ENCODE data around the gene NPLOC4. TPM values are rescaled to one million over a fixed set of nuclear protein-coding genes. Genes with fewer than 3 reads are reported as not detected.
"Not testable (repeated sequence)": the region's sequence is repeated elsewhere in the genome, so short reads cannot be mapped to it uniquely, and the experiment has no call there.

Gene NPLOC4
- total RNA-seq, 1 donor = 46.5 TPM

DNA sequence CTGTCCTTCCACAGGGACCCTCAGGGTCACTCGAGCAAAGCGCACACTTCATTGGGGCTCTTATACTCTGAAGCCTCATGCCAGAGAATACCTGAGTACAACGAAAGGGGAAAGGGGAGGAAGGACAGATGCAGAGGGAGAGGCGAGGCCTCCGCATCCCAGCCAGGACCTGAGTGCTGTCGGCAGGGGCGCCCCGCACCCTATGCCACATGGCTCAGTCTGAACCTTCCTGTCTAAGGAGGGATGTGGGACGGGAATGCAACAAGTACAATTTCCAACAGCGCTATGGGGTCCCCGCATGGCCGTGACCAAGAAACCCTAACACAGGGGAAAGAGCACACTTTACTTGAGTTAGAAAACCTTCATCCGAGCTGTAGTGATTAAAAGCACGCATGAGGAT lies 44.9 kb downstream of the NPLOC4 start:
- H3K4me1 ChIP-seq (ENCODE audit: insufficient read depth, low read length) = peaks cover under 1% of the 10 kb centered on the region
- no peaks in the 10 kb centered on the region for H3K9me3 ChIP-seq (ENCODE audit: low read depth, low read length)
- H3K27me3 ChIP-seq (ENCODE audit: insufficient read depth, low read length) = no peaks in the 10 kb centered on the region
- H3K4me3 ChIP-seq (ENCODE audit: low read length) = no peak overlapping the region

DNA sequence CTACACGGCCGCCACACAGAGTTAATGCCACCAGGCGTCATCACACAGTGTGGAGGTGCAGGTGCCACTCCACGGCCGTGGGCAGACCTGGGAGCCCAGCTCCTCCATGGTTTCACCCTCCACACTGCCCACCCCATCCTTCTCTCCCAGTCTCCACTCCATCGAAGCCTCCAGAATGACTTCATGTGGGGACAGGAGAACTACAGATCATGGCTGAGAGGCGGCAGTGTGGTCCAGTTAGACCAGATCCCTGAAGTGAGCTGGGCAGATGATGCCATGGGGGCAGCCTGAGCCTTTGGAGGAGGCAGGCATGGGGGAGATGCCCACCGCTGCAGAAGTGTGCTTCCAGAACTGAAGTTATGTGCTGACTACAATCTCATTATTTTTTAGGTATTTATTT lies 46.8 kb downstream of the NPLOC4 start:
- Histone ChIP-seq H3K27me3 (ENCODE audit: insufficient read depth, low read length) (no peaks in the 10 kb centered on the region), H3K9me3 (ENCODE audit: low read depth, low read length) (no peaks in the 10 kb centered on the region), H3K4me3 (ENCODE audit: low read length) (no peak overlapping the region), H3K4me1 (ENCODE audit: insufficient read depth, low read length) (no peaks in the 10 kb centered on the region)

DNA sequence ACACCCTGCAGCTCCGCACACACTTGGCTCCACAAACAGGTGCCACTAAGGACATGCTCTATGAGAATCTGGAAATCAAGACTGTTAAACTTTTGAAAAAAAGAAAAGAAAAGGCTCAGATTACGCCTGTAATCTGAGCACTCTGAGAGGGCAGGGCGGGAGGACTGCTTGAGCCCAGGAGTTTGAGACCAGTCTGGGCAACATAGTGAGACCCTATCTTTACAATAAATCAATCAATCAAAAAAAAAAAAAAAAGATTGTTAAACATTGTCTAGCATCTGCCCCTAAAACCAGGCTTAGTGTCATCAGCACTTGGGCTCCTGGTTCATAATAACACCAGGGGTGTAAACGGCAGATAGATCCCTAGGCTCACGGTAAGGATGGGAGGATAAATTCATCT lies 47.3 kb downstream of the NPLOC4 start:
- Histone ChIP-seq H3K9me3 (ENCODE audit: low read depth, low read length) (no peaks in the 10 kb centered on the region), H3K4me3 (ENCODE audit: low read length) (no peak overlapping the region), H3K4me1 (ENCODE audit: insufficient read depth, low read length) (no peaks in the 10 kb centered on the region), H3K27me3 (ENCODE audit: insufficient read depth, low read length) (no peaks in the 10 kb centered on the region)

DNA sequence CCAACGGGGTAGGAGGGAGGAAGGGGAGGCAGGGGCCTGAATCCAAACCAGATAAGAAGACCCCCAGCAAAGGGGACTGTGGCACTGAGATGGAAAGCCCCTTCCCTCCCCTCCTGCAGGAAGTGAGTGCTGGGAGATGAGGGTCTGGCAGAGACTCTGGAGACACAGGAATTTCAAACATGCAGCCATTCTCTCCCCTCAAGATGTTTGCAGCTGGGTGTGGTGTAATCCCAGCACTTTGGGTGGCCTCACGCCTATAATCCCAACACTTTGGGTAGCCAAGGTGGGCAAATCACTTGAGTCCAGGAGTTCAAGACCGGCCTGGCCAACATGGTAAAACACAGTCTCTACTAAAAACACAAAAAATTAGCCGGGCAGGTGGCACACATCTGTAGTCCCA lies 50.8 kb downstream of the NPLOC4 start:
- Histone ChIP-seq H3K4me3 (ENCODE audit: low read length) (no peak overlapping the region), H3K27me3 (ENCODE audit: insufficient read depth, low read length) (no peaks in the 10 kb centered on the region), H3K4me1 (ENCODE audit: insufficient read depth, low read length) (no peaks in the 10 kb centered on the region), H3K9me3 (ENCODE audit: low read depth, low read length) (no peaks in the 10 kb centered on the region)

DNA sequence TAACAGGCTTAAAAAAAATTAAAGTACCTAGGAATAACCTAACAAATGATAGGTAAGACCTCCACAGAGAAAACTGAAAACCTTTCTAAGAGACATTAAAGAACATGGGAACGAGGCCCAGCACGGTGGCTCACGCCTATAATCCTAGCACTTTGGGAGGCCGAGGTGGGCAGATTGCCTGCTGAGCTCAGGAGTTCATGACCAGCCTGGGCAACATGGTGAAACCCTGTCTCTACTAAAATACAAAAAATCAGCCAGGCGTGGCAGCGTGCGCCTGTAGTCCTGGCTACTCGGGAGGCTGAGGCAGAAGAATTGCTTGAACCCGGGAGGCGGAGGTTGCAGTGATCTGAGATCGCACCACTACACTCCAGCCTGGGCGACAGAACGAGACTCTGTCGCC lies 52.1 kb downstream of the NPLOC4 start:
- H3K4me3 ChIP-seq (ENCODE audit: low read length); H3K4me1 ChIP-seq (ENCODE audit: insufficient read depth, low read length); H3K27me3 ChIP-seq (ENCODE audit: insufficient read depth, low read length); H3K9me3 ChIP-seq (ENCODE audit: low read depth, low read length): not testable (repeated sequence)

DNA sequence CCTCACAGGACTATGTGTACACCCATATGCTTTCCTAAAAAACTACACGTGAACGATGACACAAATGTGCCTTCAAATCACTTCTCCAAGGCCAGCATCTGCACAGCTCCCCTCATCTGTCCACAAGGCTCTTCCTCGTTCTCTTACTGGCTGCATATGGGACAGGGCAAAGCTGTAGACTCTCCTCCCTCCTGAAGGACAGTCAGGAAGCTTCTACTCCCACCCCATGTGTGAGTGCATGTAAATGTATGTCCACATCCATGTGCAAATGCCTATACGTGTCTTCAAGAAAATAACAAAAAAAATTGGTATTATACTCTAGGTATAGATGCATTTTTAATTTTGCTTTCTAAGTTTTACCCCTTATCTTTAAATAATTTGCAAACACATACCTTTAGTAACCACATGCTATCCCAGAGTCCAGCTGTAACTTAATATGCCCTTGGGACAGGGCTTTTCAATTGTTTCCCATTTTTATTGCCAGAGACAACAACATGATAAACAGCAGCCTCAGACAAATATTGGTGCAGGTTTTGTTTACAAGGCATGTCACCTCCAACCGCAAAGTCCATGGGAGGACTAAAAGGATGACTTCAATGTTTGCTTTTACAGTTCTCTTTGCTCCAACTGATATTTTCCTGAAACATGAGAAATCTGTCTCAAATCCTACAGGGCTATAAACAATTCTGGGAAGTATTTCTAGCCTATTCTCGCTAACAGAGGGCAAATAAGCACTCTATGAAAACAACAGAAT lies 53.1 kb downstream of the NPLOC4 start:
- H3K9me3 ChIP-seq (ENCODE audit: low read depth, low read length) = no peaks in the 10 kb centered on the region
- no peaks in the 10 kb centered on the region for H3K27me3 ChIP-seq (ENCODE audit: insufficient read depth, low read length)
- H3K4me1 ChIP-seq (ENCODE audit: insufficient read depth, low read length) = no peaks in the 10 kb centered on the region
- no peak overlapping the region for H3K4me3 ChIP-seq (ENCODE audit: low read length)

DNA sequence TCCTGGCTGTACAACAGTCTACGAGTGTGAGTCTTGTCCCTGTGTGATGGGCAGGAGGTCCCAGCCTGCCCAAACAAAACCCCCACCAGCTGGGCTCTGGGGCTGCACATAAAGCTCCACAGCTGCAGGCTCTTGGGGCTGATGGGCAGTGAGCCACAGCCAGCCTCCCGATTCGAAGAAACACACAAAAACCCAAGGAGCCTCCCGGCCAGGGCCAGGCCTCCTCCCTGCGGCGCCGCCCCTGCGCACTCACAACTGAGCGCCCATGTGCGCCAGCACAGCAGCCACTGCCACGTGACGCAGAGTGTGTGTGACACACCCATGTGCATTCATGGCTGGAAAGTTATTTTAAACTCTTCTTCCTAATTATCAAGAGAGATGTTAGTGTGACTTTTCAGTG lies 54.2 kb downstream of the NPLOC4 start:
- Histone ChIP-seq H3K4me1 (ENCODE audit: insufficient read depth, low read length) (peaks cover 5% of the 10 kb centered on the region), H3K27me3 (ENCODE audit: insufficient read depth, low read length) (no peaks in the 10 kb centered on the region), H3K9me3 (ENCODE audit: low read depth, low read length) (no peaks in the 10 kb centered on the region), H3K4me3 (ENCODE audit: low read length) (no peak overlapping the region)

DNA sequence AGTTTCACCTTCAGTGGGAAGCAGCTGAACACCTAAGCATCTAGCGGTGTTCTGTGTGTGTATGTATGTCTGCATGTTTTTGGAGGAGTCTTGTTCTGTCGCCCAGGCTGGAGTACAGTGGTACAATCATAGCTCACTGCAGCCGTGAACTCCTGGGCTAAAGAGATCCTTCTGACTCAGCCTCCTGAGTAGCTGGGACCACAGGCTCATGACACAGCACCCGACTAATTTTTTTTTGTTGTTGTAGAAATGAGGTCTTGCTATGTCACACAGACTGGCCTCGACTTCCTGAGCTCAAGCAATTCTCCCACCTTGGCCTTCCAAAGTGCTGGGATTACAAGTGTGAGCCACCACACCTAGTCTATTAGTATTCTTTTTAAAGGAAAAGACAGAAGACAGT lies 54.6 kb downstream of the NPLOC4 start:
- H3K4me3 ChIP-seq (ENCODE audit: low read length) = no peak overlapping the region
- no peaks in the 10 kb centered on the region for H3K27me3 ChIP-seq (ENCODE audit: insufficient read depth, low read length)
- H3K4me1 ChIP-seq (ENCODE audit: insufficient read depth, low read length) = peaks cover 9% of the 10 kb centered on the region
- H3K9me3 ChIP-seq (ENCODE audit: low read depth, low read length) = no peaks in the 10 kb centered on the region

DNA sequence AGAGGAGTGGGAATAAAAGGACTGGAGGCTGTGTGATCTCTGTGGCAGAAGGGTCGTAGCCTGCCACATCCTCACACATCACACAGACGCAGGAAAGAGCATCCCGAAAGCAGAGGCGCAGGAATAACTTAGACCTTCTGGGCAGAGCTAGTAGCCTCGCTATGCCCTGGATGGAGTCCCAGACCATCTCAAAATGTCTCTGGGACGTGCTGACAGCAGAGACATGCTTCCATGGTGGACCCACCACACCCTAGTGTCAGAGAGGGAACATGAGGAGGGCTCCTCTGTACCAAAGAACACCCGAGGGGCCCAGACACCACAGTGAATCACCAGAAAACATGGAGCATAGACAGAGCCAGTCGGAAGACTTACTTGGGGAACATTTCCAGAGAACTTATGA lies 55.2 kb downstream of the NPLOC4 start:
- Histone ChIP-seq H3K27me3 (ENCODE audit: insufficient read depth, low read length) (no peaks in the 10 kb centered on the region), H3K4me3 (ENCODE audit: low read length) (no peak overlapping the region), H3K4me1 (ENCODE audit: insufficient read depth, low read length) (peaks cover 9% of the 10 kb centered on the region), H3K9me3 (ENCODE audit: low read depth, low read length) (no peaks in the 10 kb centered on the region)

DNA sequence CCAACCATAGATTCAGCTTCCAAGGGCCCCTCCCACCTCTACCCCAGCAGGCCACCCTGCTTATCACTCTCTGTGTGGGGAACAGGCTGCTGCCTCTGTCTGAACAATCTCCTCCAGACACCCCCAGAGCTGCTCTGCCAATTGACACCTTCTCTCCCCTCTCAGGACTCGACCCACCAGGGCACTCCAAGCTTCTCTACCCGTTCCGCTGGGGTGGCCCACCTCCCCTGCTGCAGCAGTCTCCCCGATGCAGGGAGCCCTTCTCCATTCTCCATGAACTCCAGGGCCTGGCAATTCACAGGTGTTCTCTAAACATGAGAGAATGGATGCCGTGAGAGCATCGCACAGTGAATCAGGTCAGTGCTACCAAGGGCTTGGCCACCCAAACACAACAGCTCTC lies 56.4 kb downstream of the NPLOC4 start:
- H3K4me1 ChIP-seq (ENCODE audit: insufficient read depth, low read length) = peaks cover 9% of the 10 kb centered on the region

DNA sequence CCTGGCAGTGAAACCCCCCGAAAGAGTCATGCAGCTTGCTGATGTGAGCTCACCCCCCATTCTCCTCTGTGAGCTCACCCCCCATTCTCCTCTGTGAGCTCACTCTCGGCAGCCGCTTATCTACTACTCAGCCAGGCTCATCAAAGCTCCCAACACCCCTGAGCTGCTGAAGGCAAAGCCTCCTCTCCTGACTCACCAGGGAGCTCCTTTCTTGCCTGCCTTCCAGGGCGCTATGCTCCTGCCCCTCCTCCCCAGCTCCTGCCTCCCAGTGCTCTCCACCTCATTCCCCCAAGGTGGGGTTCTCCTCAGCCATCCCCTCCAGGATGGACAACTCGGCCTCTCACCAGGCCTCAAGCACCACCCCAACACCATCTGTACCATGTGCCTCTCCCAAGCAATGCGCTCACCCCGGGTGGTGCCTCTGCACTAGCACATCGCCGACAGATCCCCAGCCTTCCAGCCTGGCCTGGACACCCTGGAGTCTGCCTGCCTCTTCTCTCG lies 57.0 kb downstream of the NPLOC4 start:
- H3K4me3 ChIP-seq (ENCODE audit: low read length) = no peak overlapping the region
- no peaks in the 10 kb centered on the region for H3K27me3 ChIP-seq (ENCODE audit: insufficient read depth, low read length)
- no peaks in the 10 kb centered on the region for H3K9me3 ChIP-seq (ENCODE audit: low read depth, low read length)
- H3K4me1 ChIP-seq (ENCODE audit: insufficient read depth, low read length) = peaks cover 9% of the 10 kb centered on the region

More for the DNA sequence above, 56.4 kb downstream of the NPLOC4 start:
- no peak overlapping the region for H3K4me3 ChIP-seq (ENCODE audit: low read length)
- H3K9me3 ChIP-seq (ENCODE audit: low read depth, low read length) = no peaks in the 10 kb centered on the region
- no peaks in the 10 kb centered on the region for H3K27me3 ChIP-seq (ENCODE audit: insufficient read depth, low read length)

DNA sequence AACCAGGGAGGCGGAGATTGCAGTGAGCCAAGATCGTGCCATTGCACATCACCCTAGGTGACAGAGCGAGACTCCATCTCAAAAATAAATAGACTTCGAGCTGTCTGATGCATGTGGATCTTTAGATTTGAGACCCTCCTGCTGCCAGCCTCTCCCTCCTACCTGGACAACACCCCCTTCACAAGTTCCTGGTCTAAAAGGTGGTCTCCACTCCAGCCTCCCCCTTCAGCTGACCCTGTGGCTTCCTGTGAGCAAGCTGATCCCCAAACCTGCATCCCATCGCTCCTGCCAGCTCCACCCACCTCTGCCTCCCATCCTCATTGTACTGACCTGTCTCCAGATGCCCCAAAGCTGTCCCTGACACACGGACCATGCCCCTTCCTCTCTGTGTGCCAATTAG lies 57.6 kb downstream of the NPLOC4 start:
- H3K4me1 ChIP-seq (ENCODE audit: insufficient read depth, low read length) = peaks cover 9% of the 10 kb centered on the region
- no peaks in the 10 kb centered on the region for H3K27me3 ChIP-seq (ENCODE audit: insufficient read depth, low read length)
- H3K4me3 ChIP-seq (ENCODE audit: low read length) = no peak overlapping the region
- H3K9me3 ChIP-seq (ENCODE audit: low read depth, low read length) = no peaks in the 10 kb centered on the region

DNA sequence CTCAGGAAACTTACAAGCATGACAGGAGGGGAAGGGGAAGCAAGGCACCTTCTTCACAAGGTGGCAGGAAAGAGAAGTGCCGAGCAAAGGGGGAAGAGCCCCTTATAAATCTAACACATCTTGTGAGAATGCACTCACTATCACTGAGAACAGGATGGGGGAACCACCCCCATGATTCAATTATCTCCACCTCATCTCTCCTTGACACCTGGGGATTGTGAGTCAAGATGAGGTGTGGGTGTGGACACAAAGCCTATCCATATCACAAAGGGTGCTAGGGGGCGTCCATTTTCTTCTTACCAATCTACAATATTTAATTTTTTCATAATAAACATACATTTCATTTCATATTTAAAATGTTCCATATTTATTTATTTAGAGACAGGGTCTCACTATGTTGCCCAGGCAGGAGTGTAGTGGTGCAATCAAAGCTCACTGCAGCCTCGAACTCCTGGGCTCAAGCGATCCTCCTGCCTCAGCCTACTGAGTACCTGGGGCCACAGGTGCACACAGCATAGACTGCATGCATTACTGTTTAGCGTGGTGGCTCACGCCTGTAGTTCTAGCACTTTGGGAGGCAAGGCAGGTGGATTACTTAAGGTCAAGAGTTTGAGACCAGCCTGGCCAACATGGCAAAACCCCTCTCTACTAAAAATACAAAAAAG lies 58.2 kb downstream of the NPLOC4 start:
- Histone ChIP-seq H3K27me3 (ENCODE audit: insufficient read depth, low read length) (no peaks in the 10 kb centered on the region), H3K9me3 (ENCODE audit: low read depth, low read length) (no peaks in the 10 kb centered on the region), H3K4me1 (ENCODE audit: insufficient read depth, low read length) (peaks cover 9% of the 10 kb centered on the region), H3K4me3 (ENCODE audit: low read length) (no peak overlapping the region)

DNA sequence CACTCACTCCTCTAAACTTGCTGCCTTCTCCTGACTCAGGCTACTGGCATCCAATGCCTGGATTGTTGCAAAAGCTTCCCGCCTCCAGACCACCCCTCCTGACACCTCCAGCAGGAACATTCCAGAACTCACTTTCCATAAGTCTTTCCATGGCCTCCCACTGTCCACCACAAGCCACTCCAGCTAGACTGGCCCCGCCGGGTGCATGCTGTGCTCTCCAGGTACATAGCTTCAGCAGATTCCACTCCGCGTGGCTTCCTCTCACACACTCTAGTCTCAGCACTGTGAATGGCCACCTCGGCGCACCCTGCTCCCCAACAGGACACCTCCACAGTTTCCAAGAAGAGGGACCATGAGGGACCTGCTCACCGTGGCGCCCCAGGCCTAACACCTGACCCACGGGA lies 58.9 kb downstream of the NPLOC4 start:
- Histone ChIP-seq H3K9me3 (ENCODE audit: low read depth, low read length) (no peaks in the 10 kb centered on the region), H3K4me1 (ENCODE audit: insufficient read depth, low read length) (peaks cover 9% of the 10 kb centered on the region), H3K27me3 (ENCODE audit: insufficient read depth, low read length) (no peaks in the 10 kb centered on the region), H3K4me3 (ENCODE audit: low read length) (no peak overlapping the region)

DNA sequence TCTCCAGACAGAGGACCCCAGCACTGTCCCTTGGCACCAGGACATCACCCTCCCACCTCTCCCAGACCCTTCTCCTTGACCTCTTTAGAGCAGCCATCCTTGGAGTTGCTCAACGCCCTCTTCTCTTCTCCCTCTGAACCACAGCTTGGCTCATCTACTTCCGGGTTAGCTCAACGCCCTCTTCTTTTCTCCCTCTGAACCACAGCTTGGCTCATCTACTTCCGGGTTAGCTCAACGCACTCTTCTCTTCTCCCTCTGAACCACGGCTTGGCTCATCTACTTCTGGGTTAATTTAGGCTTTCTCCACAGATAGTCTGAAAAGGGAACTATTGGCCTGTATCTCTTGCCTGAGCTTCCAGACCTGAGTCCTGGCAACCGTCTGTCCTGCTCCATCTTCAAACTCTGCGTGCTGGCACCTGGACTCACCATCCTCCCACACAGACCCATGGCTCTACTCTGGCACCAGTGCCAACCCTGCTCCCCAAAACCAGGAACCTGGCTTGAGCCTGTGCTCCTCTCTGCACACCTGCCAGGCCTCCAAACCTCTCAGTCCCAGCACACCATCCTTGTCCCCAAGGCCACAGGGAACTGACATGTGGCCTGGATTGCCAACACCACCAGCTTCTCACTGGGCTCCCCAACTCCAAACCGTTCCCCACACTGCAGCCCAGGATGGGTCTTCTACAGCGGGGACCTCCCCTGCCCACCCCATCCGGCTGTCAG lies 59.5 kb downstream of the NPLOC4 start:
- peaks cover 9% of the 10 kb centered on the region for H3K4me1 ChIP-seq (ENCODE audit: insufficient read depth, low read length)
- H3K9me3 ChIP-seq (ENCODE audit: low read depth, low read length) = no peaks in the 10 kb centered on the region
- no peak overlapping the region for H3K4me3 ChIP-seq (ENCODE audit: low read length)
- no peaks in the 10 kb centered on the region for H3K27me3 ChIP-seq (ENCODE audit: insufficient read depth, low read length)
